Measurements from ENCODE around the gene ZC3H15. TPM values are rescaled to one million over a fixed set of nuclear protein-coding genes. Genes with fewer than 3 reads are reported as not detected.
"Not testable (repeated sequence)": the region's sequence is repeated elsewhere in the genome, so short reads cannot be mapped to it uniquely, and the experiment has no call there.

The ZC3H15 gene
- 10 to 100 TPM; 30.2 to 43.3 TPM for total RNA-seq
- long read RNA-seq, transcript ZC3H15-201 (10 exons, 2,138 nt): major isoform, 7 of 11 reads
- long read RNA-seq, partial matches to known transcripts: 2 of 11 reads
- long read RNA-seq, other reads (novel, unspliced or antisense): 2 of 11 reads

GRCh38 chr2:186485871-186486650, at the start of gene ZC3H15:
Gene ZC3H15, plus strand, starts transcription at chr2:186486260. Its CDS starts 123 bp downstream, at chr2:186486383.
- DNase-seq (peak; percentile 98), ATAC-seq (peak; percentile 99)
- intact Hi-C loops (cut with DNase I): no loop called here

GRCh38 chr2:186437719-186438118, 48.3 kb upstream of the ZC3H15 start:
- DNase-seq (no peak), ATAC-seq (no peak)
- intact Hi-C loops (cut with DNase I): no loop called here

GRCh38 chr2:186439673-186440095, 46.4 kb upstream of the ZC3H15 start:
- intact Hi-C loops (cut with DNase I); DNase-seq; ATAC-seq: not testable (repeated sequence)

GRCh38 chr2:186440506-186440905, 45.6 kb upstream of the ZC3H15 start:
- DNase-seq: no peak
- ATAC-seq: no peak

GRCh38 chr2:186442885-186443284, 43.2 kb upstream of the ZC3H15 start:
- ATAC-seq (no peak), DNase-seq (no peak)
- intact Hi-C loops (cut with DNase I): no loop called here

More at GRCh38 chr2:186440506-186440905, 45.6 kb upstream of the ZC3H15 start:
- intact Hi-C loops (cut with DNase I): no loop called here

GRCh38 chr2:186443851-186444250, 42.2 kb upstream of the ZC3H15 start:
- intact Hi-C loops (cut with DNase I): no loop called here
- ATAC-seq (no peak), DNase-seq (no peak)

GRCh38 chr2:186445506-186445905, 40.6 kb upstream of the ZC3H15 start:
- DNase-seq (no peak), ATAC-seq (no peak)
- intact Hi-C loops (cut with DNase I): no loop called here

- no peak for ATAC-seq
- intact Hi-C loops (cut with DNase I): no loop called here
- no peak for DNase-seq
Observed at GRCh38 chr2:186455613-186456012, 30.4 kb upstream of the ZC3H15 start.

GRCh38 chr2:186456941-186457340, 29.1 kb upstream of the ZC3H15 start:
- no peak for ATAC-seq
- no peak for DNase-seq
- intact Hi-C loops (cut with DNase I): no loop called here

- intact Hi-C loops (cut with DNase I): no loop called here
- ATAC-seq (no peak), DNase-seq (no peak)
Observed at GRCh38 chr2:186457908-186458307, 28.2 kb upstream of the ZC3H15 start.

GRCh38 chr2:186459009-186459408, 27.1 kb upstream of the ZC3H15 start:
- intact Hi-C loops (cut with DNase I): no loop called here
- no peak for ATAC-seq
- DNase-seq: no peak

- no peak for DNase-seq
- intact Hi-C loops (cut with DNase I): no loop called here
- ATAC-seq: no peak
Observed at GRCh38 chr2:186460465-186460864, 25.6 kb upstream of the ZC3H15 start.

GRCh38 chr2:186466743-186467142, 19.3 kb upstream of the ZC3H15 start:
- intact Hi-C loops (cut with DNase I): no loop called here
- DNase-seq: no peak

GRCh38 chr2:186467421-186467820, 18.6 kb upstream of the ZC3H15 start:
- intact Hi-C loops (cut with DNase I): no loop called here
- DNase-seq: no peak
- ATAC-seq: no peak

More at GRCh38 chr2:186466743-186467142, 19.3 kb upstream of the ZC3H15 start:
- no peak for ATAC-seq

GRCh38 chr2:186472722-186473493, 13.2 kb upstream of the ZC3H15 start:
- DNase-seq; intact Hi-C loops (cut with DNase I); ATAC-seq: not testable (repeated sequence)

- ATAC-seq, DNase-seq: not testable (repeated sequence)
Observed at GRCh38 chr2:186474239-186474638, 11.8 kb upstream of the ZC3H15 start.

GRCh38 chr2:186477790-186478189, 8.3 kb upstream of the ZC3H15 start:
- no peak for DNase-seq
- intact Hi-C loops (cut with DNase I): no loop called here
- ATAC-seq: no peak

More at GRCh38 chr2:186474239-186474638, 11.8 kb upstream of the ZC3H15 start:
- intact Hi-C loops (cut with DNase I): not testable (repeated sequence)

- ATAC-seq (no peak), DNase-seq (no peak)
- intact Hi-C loops (cut with DNase I): no loop called here
Observed at GRCh38 chr2:186480991-186481390, 5.1 kb upstream of the ZC3H15 start.

GRCh38 chr2:186484062-186484735, 1.9 kb upstream of the ZC3H15 start:
- DNase-seq (no peak), ATAC-seq (no peak)
- intact Hi-C loops (cut with DNase I): no loop called here

- ATAC-seq (no peak), DNase-seq (no peak)
- intact Hi-C loops (cut with DNase I): no loop called here
Observed at GRCh38 chr2:186485576-186485870, 537 bp upstream of the ZC3H15 start.
